Activated CD8-positive, alpha-beta memory T cell treated with anti-CD3 and anti-CD28 coated beads, Interleukin-2, amount 50 U/mL, for 4 hours (primary cell): ENCODE measurements around the gene CHMP5.

Experiments
- DNase-seq: peaks from one replicate; pipeline ENCODE4 v3.0.0-alpha.2; 2020

CHMP5 gene

DNA sequence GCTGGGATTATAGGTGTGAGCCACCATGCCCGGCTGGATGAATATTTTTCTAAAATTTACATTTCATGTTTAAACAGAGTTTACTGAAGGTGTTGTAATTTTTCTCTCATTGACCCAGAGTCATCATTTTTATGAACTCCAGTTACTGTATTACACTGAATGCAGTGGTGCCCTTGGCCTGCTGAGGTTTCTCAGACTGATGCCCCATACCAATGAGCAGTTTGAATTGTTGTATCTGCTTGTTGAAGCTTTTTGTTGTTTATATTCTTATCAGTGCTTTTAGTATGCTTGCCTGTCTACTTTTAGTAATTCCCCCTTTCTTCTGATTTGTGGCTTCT is 55.4 kb downstream of the CHMP5 start:
- DNase-seq: no peak

DNA sequence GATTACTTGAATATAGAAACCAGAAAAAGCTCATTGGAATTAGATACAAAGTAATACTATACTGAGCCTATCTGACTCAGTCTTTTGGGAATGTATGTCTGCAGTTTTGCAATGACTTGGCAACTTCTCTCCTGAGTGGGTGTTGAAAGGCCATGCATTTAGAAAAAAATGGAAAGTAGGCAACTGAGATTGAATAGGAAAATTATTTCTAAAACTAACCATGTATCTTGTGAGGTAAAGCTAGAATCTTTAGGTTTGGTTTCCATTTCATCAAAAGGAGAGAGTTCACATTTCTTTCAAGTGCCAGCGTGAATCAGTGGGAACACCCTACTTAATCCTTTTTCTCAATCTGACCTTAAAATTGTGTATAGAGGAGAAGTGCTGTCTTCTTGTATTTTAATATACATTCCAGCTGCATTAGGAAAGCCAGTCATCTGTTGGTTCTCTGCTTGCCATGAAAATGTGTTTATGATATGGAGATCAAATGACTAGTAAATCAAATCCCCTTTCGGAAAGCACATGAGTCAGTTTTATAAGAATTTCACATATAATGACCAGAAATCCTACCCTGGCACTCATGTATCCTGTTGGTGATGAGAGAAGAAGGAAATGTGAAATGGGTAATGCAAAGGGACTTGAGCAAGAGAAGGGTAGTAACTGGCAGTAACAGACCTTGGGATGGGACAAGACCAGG is 55.9 kb downstream of the CHMP5 start:
- DNase-seq: no peak

DNA sequence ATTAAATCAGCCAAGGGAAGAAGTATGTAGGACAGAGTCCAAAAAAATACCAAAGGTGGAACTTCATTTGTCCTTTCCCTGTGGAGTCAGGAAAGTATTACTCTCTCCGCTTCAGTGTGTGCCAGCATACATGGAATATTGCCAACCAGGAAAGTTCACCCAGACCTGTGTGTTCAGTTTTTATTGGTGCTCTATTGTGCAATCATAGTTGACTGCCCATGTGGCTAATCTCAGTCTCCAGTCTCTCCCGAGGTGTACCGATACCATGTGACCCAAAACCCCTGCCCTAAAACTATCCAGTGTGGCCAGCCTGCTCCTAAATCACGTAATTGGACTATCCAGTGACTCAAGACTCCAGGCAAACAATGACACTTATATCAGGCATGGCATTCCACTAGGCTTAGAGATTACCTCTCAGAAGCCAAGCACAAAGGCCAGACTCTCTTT is 64.3 kb downstream of the CHMP5 start:
- DNase-seq: no peak

DNA sequence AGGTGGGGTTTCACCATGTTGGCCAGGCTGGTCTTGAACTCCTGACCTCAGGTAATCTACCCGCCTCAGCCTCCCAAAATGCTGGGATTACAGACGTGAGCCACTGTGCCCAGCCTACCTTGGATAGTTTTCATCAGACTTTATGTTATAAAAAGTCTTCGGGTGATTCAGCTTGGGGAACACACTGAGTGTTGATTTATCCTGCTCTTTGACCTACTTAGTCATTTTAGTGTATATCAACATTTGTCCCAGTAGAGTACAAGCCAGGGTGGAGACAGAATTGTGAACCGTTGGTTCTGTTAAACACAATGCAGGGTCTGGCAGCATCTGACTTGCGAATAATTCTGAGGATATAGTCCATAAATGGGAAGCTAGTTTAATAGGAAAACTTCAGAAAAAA is 65.1 kb downstream of the CHMP5 start:
- DNase-seq: no peak

DNA sequence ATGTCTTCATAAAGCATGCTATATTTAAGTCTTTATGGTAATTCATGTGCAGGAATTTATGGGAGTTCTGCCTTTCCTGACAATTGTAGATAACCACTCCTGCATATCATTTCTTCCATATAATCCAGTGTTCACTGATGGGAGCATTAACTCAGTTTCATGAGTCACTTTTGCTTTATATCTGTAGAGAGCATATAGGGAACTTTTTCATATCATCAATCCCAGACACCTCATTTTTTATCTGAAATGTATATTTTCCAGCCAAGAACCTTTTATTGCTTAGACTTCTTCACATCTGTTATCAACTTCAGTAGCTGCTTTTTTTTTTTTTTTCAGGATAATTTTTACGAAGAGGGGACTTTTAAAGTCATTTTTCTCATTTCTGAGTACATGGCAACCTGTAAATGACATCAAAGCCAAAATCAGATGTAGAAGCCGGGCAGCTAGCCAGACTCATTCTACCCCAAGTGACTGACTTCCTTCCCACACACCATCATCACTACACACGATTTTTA is 66.6 kb downstream of the CHMP5 start:
- DNase-seq: no peak
